OCI-LY3 (cell line): ENCODE data around the gene CTCFL.
"Not testable (repeated sequence)": the region's sequence is repeated elsewhere in the genome, so short reads cannot be mapped to it uniquely, and the experiment has no call there.

Experiments
- H2AFZ ChIP-seq: fragments of 200-600, 300-600 bp; shearing (Covaris generic); 2 replicates; pipeline ENCODE4 v1.6.0; 2014; ENCODE audit warnings: antibody characterized with exemption, low read depth, low read length
- H3K27ac ChIP-seq: fragments of 200-600, 300-600 bp; sonication (generic); 2 replicates; pipeline ENCODE4 v1.5.1; 2014; ENCODE audit warnings: mild to moderate bottlenecking, low read length, moderate library complexity, mixed read lengths
- H3K27me3 ChIP-seq: fragments of 200-600, 300-600 bp; sonication (generic); 2 replicates; pipeline ENCODE4 v1.6.1; 2014; ENCODE audit warnings: low read depth, low read length, mixed read lengths
- H3K36me3 ChIP-seq: fragments of 200-600, 300-600 bp; sonication (generic); replicated peaks from 2 replicates; pipeline ENCODE3; 2014; ENCODE audit warnings: low read depth, low read length, mixed read lengths
- H3K4me1 ChIP-seq: fragments of 300-600, 200-600 bp; sonication (generic); 2 replicates; pipeline ENCODE4 v1.6.1; 2014; ENCODE audit warnings: low read length, mixed read lengths
- H3K4me2 ChIP-seq: fragments of 200-600, 300-600 bp; sonication (generic); 2 replicates; pipeline ENCODE4 v1.6.1; 2014; ENCODE audit warnings: low read length, mixed read lengths
- H3K4me3 ChIP-seq: fragments of 300-600, 200-600 bp; sonication (generic); 2 replicates; pipeline ENCODE4 v1.5.1; 2014; ENCODE audit warnings: antibody characterized with exemption, mild to moderate bottlenecking, low read length, moderate library complexity
- H3K79me2 ChIP-seq: fragments of 300-600, 200-600 bp; shearing (Covaris generic); 2 replicates; pipeline ENCODE4 v1.6.1; 2014; ENCODE audit warnings: mild to moderate bottlenecking, low read length, mixed read lengths
- H3K9ac ChIP-seq: fragments of 300-600, 200-600 bp; shearing (Covaris generic); 2 replicates; pipeline ENCODE4 v1.6.0; 2014; ENCODE audit warnings: mild to moderate bottlenecking, low read length, moderate library complexity
- H3K9me3 ChIP-seq: fragments of 200-600, 300-600 bp; shearing (Covaris generic); 2 replicates; pipeline ENCODE4 v1.6.1; 2014; ENCODE audit warnings: low read length, mixed read lengths; ENCODE audit not compliant: insufficient read depth
- H4K20me1 ChIP-seq: fragments of 200-600, 300-600 bp; sonication (generic); 2 replicates; pipeline ENCODE4 v1.6.1; 2016; ENCODE audit warnings: low read length, mixed read lengths; ENCODE audit not compliant: insufficient read depth
- CTCF ChIP-seq: fragments of 200-600, 300-600 bp; sonication (generic); IDR thresholded peaks from 2 replicates; pipeline ENCODE4 v1.5.1; 2014; ENCODE audit warnings: antibody characterized with exemption, low read length, low read depth
- EZH2phosphoT487 ChIP-seq: fragments of 200-600 bp; shearing (Covaris generic); IDR thresholded peaks from 2 replicates; pipeline ENCODE4 v1.6.1; 2018; ENCODE audit warnings: antibody characterized with exemption, mixed run types, low read depth

CTCFL gene

DNA sequence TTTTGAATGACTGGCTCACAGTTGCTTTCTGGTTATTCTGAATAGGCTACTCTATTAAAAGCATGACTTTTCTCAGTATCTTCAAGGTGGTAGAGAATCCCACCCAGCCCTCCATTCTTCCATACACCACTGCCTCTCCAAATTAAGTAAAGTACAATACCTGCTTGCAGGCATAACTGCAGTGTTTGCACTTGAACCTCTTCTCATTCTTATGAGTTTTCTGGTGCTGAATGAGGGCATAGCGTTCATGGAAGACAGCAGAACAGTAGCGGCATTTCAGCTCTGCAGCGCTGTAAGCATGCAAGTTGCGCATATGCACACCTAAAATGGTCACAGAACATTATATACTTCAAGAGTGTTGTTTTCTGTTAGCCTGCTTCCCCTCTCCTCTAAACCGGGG, 12.5 kb downstream of the CTCFL start:
- no peak overlapping the region for H3K4me3 ChIP-seq
- no peak overlapping the region for H3K27ac ChIP-seq
- no peaks in the 10 kb centered on the region for H3K36me3 ChIP-seq

DNA sequence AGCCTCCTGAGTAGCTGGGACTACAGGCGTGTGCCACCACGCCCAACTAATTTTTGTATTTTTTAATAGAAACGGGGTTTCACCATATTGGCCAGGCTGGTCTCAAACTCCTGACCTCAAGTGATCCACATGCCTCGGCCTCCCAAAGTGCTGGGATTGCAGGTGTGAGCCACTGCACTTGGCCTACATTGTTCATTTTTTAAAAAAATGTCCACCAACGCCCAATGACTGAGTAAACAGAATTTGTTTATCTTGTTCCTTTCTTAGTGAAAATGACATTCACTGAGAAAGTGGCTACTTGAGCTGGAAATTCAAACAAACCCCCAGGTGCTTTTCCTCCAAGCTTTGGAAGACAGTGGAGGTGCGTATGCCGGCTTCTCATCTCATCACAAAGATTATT, 13.2 kb downstream of the CTCFL start:
- H3K9me3 ChIP-seq, H3K9ac ChIP-seq, H3K4me2 ChIP-seq, H4K20me1 ChIP-seq, H3K4me1 ChIP-seq, H3K79me2 ChIP-seq, H3K4me3 ChIP-seq, H2AFZ ChIP-seq, H3K36me3 ChIP-seq, H3K27ac ChIP-seq: not testable (repeated sequence)
- H3K27me3 ChIP-seq, result peaks cover 28% of the 10 kb centered on the region

More for the DNA sequence above, 12.5 kb downstream of the CTCFL start:
- H3K79me2 ChIP-seq, result no peaks in the 10 kb centered on the region
- no peaks in the 10 kb centered on the region for H3K9me3 ChIP-seq
- TF ChIP-seq EZH2phosphoT487 (no peak), CTCF (no peak)
- H3K9ac ChIP-seq, result no peak overlapping the region
- H3K27me3 ChIP-seq, result peaks cover 21% of the 10 kb centered on the region
- no peak overlapping the region for H3K4me2 ChIP-seq
- no peak overlapping the region for H2AFZ ChIP-seq
- H4K20me1 ChIP-seq, result no peaks in the 10 kb centered on the region
- peaks cover 6% of the 10 kb centered on the region; the same call in 1 of the 2 replicates for H3K4me1 ChIP-seq

GRCh38 chr20:57509665-57510237, 15.2 kb downstream of the CTCFL start:
- no peaks in the 10 kb centered on the region for H3K36me3 ChIP-seq
- no peak overlapping the region for H3K4me2 ChIP-seq
- H3K9me3 ChIP-seq, result no peaks in the 10 kb centered on the region
- no peaks in the 10 kb centered on the region for H3K79me2 ChIP-seq
- H4K20me1 ChIP-seq, result 0 out of 2 replicates have a peak, but pooled peaks cover 4% of the 10 kb centered on the region
- no peak overlapping the region for H3K27ac ChIP-seq
- H3K4me1 ChIP-seq, result peaks cover 6% of the 10 kb centered on the region; the same call in 1 of the 2 replicates
- TF ChIP-seq CTCF (peak; percentile 57), EZH2phosphoT487 (no peak)
- H3K4me3 ChIP-seq, result no peak overlapping the region
- no peak overlapping the region for H2AFZ ChIP-seq
- peaks cover 40% of the 10 kb centered on the region for H3K27me3 ChIP-seq
- no peak overlapping the region for H3K9ac ChIP-seq

DNA sequence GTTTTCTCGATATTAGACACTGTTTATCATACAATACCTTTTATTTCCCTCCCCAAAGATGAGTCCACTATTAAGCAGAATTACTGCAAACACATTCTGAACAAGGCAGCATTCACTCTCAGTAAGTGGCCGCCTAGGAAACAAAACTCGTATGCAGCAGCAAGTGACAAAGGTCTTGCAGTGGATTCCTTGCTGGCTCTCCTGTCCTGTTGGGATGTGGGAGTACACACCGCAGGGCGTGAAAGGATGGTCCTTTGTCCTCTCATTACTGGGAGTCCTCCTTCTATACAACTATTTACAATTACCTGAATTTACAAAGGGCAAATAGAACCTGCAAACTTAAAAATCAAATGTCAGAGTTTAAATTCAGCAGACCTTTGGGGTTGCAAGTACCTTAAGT, 16.1 kb downstream of the CTCFL start:
- Histone ChIP-seq H3K9me3 (no peaks in the 10 kb centered on the region), H3K27me3 (peaks cover 45% of the 10 kb centered on the region), H3K36me3 (no peaks in the 10 kb centered on the region), H2AFZ (no peak overlapping the region), H3K4me3 (no peak overlapping the region), H4K20me1 (0 out of 2 replicates have a peak, but pooled peaks cover 4% of the 10 kb centered on the region), H3K79me2 (no peaks in the 10 kb centered on the region), H3K9ac (no peak overlapping the region), H3K27ac (no peak overlapping the region), H3K4me1 (peaks cover 6% of the 10 kb centered on the region; the same call in 1 of the 2 replicates), H3K4me2 (no peak overlapping the region)
- TF ChIP-seq CTCF (no peak), EZH2phosphoT487 (no peak)
